ENCODE measurements around the gene PTGFRN.
"Not testable (repeated sequence)": the region's sequence is repeated elsewhere in the genome, so short reads cannot be mapped to it uniquely, and the experiment has no call there.

PTGFRN gene

GRCh38 chr1:116971965-116972673 is 62.4 kb downstream of the PTGFRN start:
- no peak for DNase-seq (ENCODE audit: low spot score)

DNA sequence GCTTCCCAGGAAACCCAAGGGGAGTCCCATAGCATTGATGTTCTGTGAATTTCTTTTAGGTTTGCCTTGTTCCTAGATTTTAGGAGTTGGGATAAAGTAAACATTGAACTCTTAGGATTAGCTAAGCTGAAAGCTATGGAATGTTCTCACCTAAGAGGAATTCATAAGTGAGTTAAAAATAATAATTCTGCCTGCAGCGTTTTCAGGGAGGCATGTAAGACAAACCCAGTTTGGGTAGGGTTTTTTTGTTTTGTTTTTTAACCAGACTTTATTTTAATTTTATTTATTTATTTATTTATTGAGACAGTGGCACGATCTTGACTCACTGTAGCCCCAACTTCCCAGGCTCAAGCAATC is 62.9 kb downstream of the PTGFRN start:
- DNase-seq (ENCODE audit: low spot score) = no peak

GRCh38 chr1:116980309-116980708 is 70.6 kb downstream of the PTGFRN start:
- not testable (repeated sequence) for DNase-seq (ENCODE audit: low spot score)

DNA sequence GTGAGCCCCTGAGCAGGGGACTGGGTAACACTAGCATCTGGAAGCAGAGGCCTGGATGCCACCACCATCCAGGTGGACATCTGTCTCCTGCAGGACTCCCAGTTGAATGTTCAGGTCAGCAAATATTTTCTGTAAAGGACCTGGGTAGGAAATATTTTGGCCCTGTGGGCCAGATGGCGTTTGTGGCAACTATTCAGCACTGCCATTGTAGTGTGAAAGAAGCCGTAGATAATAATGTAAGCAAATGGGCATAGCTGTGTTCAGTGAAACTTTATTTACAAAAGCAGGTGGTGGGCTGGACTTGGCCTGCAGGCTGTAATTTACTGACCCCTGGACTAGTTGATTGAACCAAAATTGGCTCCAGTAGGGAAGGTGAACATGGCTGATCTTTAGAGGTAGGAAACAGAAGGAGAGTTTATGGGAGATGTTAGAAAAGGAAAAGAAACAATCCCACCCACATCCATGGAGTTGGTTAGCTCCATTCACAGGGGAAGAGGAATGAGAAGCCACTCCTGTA is 71.9 kb downstream of the PTGFRN start:
- no peak for DNase-seq (ENCODE audit: low spot score)

- DNase-seq (ENCODE audit: low spot score) = no peak
These were observed 72.7 kb downstream of the PTGFRN start for GRCh38 chr1:116982319-116983004.

- DNase-seq (ENCODE audit: low spot score) = no peak
These were observed 73.4 kb downstream of the PTGFRN start for GRCh38 chr1:116983112-116983511.

- DNase-seq (ENCODE audit: low spot score) = no peak
These were observed 74.0 kb downstream of the PTGFRN start for GRCh38 chr1:116983678-116984077.

DNA sequence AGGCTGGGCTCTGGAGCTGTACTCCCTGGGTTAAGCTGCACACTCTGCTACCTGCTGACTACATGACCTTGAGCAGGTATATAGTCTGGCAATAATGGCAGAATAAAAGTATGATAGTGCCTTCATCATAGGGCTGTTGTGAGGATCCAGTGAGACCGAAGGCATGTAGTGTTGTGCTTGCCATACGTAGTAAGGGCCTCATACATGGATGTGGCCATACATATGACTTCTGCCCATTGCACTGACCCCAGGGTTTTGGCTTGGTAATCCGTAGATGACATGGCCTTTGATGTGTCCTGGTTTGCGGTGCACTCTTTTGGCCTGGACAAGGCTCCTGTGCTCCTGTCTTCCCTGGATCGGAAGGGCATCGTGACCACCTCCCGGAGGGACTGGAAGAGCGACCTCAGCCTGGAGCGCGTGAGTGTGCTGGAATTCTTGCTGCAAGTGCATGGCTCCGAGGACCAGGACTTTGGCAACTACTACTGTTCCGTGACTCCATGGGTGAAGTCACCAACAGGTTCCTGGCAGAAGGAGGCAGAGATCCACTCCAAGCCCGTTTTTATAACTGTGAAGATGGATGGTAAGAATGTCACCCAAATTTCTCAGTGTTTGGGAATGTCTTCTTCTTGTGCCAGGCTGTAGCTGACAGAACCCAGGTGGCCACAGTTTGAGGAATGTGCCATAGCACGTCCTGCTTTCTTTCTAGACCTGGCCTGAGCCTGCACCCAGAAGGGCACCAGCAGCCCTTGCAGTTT is 74.9 kb downstream of the PTGFRN start:
- no peak for DNase-seq (ENCODE audit: low spot score)

DNA sequence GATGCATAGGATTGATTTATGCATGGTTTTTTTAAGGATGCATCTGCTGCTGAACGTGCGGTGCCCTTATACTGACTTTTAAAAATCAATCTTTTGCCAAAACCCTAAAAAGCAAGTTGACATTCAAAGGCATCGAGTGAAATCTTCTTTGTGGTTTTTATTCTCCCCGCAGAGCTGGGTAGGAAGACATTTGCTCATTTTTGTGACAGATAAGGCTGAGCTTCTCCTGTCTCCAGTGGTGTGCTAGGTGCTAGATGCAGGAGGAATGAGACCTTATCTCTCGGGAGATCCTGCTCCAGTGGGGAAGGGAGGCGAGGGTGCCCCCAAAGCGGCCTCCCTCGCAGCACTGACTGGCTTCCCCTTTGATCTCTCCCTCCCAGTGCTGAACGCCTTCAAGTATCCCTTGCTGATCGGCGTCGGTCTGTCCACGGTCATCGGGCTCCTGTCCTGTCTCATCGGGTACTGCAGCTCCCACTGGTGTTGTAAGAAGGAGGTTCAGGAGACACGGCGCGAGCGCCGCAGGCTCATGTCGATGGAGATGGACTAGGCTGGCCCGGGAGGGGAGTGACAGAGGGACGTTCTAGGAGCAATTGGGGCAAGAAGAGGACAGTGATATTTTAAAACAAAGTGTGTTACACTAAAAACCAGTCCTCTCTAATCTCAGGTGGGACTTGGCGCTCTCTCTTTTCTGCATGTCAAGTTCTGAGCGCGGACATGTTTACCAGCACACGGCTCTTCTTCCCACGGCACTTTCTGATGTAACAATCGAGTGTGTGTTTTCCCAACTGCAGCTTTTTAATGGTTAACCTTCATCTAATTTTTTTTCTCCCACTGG is 76.9 kb downstream of the PTGFRN start:
- no peak for DNase-seq (ENCODE audit: low spot score)

DNA sequence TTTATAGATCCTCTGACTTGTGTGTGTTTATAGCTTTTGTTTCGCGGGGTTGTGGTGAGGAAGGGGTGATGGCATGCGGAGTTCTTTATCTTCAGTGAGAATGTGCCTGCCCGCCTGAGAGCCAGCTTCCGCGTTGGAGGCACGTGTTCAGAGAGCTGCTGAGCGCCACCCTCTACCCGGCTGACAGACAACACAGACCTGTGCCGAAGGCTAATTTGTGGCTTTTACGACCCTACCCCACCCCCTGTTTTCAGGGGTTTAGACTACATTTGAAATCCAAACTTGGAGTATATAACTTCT is 77.5 kb downstream of the PTGFRN start:
- DNase-seq (ENCODE audit: low spot score) = no peak

DNA sequence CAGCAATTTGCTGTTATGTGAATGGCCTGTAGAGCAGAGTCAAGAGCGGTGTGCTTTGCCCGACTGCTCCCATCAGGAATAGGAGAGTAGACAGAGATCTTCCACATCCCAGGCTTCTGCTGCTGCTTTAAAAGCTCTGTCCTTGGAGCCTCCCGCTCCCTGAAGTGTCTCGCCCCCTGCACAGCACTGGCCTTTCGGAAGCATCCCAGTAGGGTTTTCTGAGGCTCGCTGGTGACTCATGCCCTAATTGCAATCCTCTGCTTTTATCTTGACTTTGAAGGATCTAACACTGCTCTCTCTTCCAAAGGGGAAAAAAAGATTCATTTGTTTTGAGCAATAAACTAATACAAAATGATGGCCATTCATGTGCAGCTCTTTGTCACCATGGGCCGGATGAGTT is 78.5 kb downstream of the PTGFRN start:
- no peak for DNase-seq (ENCODE audit: low spot score)

- no peak for DNase-seq (ENCODE audit: low spot score)
These were observed 79.2 kb downstream of the PTGFRN start for GRCh38 chr1:116988908-116989307.

DNA sequence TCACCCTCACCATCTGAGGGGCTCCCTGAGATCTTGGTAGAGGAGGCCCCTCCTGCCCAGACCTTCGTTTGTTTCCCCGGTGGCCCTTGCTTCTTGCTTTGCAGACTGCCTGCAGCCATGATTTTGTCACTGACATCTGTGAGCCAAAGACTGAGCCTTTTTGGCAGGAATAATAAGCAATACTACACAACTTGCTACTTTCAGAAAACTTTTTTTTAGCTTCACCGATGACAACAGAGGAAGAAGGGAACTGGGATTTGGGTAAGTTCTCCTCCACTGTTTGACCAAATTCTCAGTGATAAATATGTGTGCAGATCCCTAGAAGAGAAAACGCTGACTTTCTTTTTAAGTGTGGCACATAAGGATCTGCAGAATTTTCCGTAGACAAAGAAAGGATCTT is 80.1 kb downstream of the PTGFRN start:
- DNase-seq (ENCODE audit: low spot score) = no peak

GRCh38 chr1:116990612-116991151 is 81.0 kb downstream of the PTGFRN start:
- DNase-seq (ENCODE audit: low spot score) = no peak

- no peak for DNase-seq (ENCODE audit: low spot score)
These were observed 81.6 kb downstream of the PTGFRN start for GRCh38 chr1:116991171-116991845.

GRCh38 chr1:116991918-116992317 is 82.2 kb downstream of the PTGFRN start:
- no peak for DNase-seq (ENCODE audit: low spot score)

GRCh38 chr1:116993286-116993685 is 83.6 kb downstream of the PTGFRN start:
- no peak for DNase-seq (ENCODE audit: low spot score)

GRCh38 chr1:116994411-116994810 is 84.7 kb downstream of the PTGFRN start:
- no peak for DNase-seq (ENCODE audit: low spot score)

- DNase-seq (ENCODE audit: low spot score) = no peak
These were observed 87.3 kb downstream of the PTGFRN start for GRCh38 chr1:116997066-116997465.

GRCh38 chr1:116997636-116998035 is 87.9 kb downstream of the PTGFRN start:
- DNase-seq (ENCODE audit: low spot score) = no peak

GRCh38 chr1:116999596-116999995 is 89.9 kb downstream of the PTGFRN start:
- no peak for DNase-seq (ENCODE audit: low spot score)
